ENCODE measurements around the gene KDM5B.
A peak's percentile ranks its signal among the peaks of the same experiment; 100 is the strongest.
"Not testable (repeated sequence)": the region's sequence is repeated elsewhere in the genome, so short reads cannot be mapped to it uniquely, and the experiment has no call there.

Gene KDM5B

DNA sequence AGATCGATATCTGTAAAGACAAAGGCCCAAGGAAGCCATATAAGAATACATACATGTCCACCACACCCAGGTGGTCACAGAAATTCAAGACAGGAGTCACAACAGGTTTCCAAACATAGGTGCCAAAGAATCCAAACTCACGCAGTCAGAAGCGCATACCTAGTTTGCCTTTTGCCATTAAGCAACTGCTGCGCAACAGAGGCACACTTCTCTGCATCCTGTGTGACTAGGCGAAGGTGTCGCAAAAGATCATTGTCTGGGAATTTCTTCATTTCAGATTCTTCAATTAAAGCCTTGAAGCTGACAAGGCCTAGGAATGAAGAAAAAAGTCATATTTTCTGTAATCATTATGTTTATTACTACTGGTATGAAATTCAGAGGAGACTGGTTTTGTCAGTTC, 65.7 kb downstream of the KDM5B start:
- H3K27ac Mint-ChIP-seq, result no peak overlapping the region

DNA sequence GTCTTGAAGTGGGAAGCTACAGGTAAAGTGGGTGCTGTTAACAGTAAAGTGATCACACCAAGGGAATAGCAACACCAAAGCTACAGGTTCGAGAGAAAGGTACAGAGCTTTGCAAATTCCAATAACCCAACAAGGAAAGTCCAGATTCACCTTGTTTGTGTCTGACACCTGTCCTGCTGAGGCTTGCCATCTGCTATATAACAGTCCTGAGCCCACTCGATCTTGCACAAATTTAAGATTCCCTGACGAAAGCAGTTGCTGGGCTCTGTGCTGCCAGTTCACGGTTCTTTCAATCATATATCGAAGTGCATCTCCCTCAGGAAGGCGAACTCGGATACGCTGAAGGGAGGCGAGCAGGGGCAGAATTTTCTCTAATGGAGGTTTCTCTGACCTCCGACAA, 75.0 kb downstream of the KDM5B start:
- H3K27me3 Mint-ChIP-seq, result no peaks in the 10 kb centered on the region
- H3K4me3 Mint-ChIP-seq, result no peak overlapping the region
- no peak for ATAC-seq (replicated peaks)
- DNase-seq, result no peak
- no peaks in the 10 kb centered on the region for H3K9me3 Mint-ChIP-seq
- H3K27ac Mint-ChIP-seq, result no peak overlapping the region
- peaks cover 41 to 66% of the 10 kb centered on the region in 2 donors for H3K36me3 Mint-ChIP-seq
- H3K4me1 Mint-ChIP-seq, result peaks cover 6 to 7% of the 10 kb centered on the region in 2 donors

More for the DNA sequence above, 65.7 kb downstream of the KDM5B start:
- ATAC-seq (replicated peaks) (no peak), DNase-seq (no peak)
- Mint-ChIP-seq H3K9me3 (peaks cover 5% of the 10 kb centered on the region in 2 donors), H3K27me3 (no peaks in the 10 kb centered on the region), H3K4me3 (no peak overlapping the region), H3K36me3 (peaks cover 46 to 65% of the 10 kb centered on the region in 2 donors), H3K4me1 (no peaks in the 10 kb centered on the region)

DNA sequence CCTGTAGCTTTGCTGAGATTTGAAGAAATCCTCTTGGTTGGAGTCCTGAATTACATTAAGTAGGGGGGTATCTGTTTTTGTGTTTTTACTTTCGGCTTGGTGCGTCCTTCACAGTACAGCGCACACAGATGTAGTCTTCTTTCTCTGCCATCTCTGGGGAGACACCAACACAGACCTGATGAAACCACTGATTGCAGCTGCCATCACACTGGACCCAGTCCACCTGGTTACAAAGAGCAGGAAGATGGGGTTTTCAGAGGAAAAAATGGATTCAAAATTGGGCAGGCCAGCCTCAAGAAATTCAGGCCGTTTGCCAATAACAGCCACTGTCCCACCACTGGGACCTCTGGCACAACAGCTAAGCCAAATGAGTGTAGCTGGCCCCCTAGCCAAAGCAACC, 79.3 kb downstream of the KDM5B start:
- Mint-ChIP-seq H3K27me3 (no peaks in the 10 kb centered on the region), H3K9me3 (no peaks in the 10 kb centered on the region), H3K4me3 (no peak overlapping the region), H3K36me3 (peaks cover 40 to 64% of the 10 kb centered on the region in 2 donors), H3K4me1 (peaks cover 7 to 8% of the 10 kb centered on the region in 2 donors), H3K27ac (no peak overlapping the region)
- DNase-seq, result no peak
- ATAC-seq (replicated peaks), result peak; percentile 62 to 66

DNA sequence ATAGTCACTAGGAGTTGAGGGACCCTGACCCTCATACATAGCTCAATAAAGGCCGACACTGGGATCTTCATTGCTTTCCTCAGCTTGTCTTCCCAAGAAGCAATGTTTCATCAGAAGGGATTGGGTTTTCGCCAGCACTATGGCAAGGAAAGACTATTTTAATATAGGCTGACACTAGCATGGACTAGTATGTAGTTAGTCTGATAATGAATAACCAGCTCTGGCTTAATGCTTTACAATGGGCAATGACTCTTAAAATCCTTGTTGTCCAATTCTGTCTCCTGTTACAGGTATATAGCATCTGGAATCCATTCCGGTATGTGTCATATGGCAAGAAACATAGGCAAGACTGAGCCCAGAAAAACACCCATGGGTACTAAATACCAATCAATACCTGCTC, 82.7 kb downstream of the KDM5B start:
- Mint-ChIP-seq H3K4me1 (peaks cover 7 to 8% of the 10 kb centered on the region in 2 donors), H3K27ac (no peak overlapping the region), H3K27me3 (no peaks in the 10 kb centered on the region), H3K36me3 (peaks cover 24 to 41% of the 10 kb centered on the region in 2 donors), H3K9me3 (no peaks in the 10 kb centered on the region), H3K4me3 (no peak overlapping the region)
- DNase-seq (no peak), ATAC-seq (replicated peaks) (no peak)

DNA sequence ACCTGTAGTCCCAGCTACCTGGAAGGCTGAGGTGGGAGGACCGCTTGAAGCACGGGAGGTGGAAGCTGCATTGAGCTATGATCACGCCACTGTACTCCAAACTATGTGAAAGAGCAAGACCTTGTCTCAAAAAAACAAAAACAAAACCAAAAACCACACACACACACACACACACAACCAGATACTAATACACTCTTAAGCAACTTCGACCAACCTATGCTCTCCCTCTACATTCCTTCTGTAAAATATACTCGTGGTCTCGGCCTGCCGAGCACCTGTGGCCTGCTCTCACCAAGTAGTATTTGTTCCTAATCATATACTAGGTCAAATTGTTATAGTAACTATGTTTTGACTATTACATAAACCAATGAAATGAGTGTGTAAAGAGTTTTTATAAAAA, 84.5 kb downstream of the KDM5B start:
- DNase-seq, result no peak
- H3K9me3 Mint-ChIP-seq, result no peaks in the 10 kb centered on the region
- H3K27ac Mint-ChIP-seq, result no peak overlapping the region
- H3K36me3 Mint-ChIP-seq, result peaks cover 10 to 23% of the 10 kb centered on the region in 2 donors
- H3K27me3 Mint-ChIP-seq, result peaks cover 0 to under 1% of the 10 kb centered on the region in 2 donors
- H3K4me3 Mint-ChIP-seq, result no peak overlapping the region
- no peak for ATAC-seq (replicated peaks)
- H3K4me1 Mint-ChIP-seq, result peaks cover 1 to 6% of the 10 kb centered on the region in 2 donors

DNA sequence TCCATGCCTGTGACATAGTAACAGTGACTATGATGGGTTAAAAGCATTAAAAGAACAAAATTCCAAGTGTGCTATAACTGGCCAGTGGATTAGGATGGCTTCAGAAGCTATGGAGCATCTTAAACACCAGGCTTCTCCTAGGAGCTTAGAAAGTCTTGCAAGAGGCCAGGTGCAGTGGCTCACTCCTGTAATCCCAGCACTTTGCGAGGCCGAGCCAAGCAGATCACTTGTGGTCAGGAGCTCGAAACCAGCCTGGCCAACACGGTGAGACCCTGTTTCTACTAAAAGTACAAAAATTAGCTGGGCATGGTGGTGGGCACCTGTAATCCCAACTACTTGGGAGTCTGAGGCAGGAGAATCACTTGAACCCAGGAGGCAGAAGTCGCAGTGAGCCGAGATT, 85.2 kb downstream of the KDM5B start:
- H3K27ac Mint-ChIP-seq; H3K27me3 Mint-ChIP-seq; ATAC-seq (replicated peaks); H3K4me1 Mint-ChIP-seq; H3K4me3 Mint-ChIP-seq; DNase-seq; H3K9me3 Mint-ChIP-seq: not testable (repeated sequence)
- H3K36me3 Mint-ChIP-seq, result peaks cover 8 to 19% of the 10 kb centered on the region in 2 donors

DNA sequence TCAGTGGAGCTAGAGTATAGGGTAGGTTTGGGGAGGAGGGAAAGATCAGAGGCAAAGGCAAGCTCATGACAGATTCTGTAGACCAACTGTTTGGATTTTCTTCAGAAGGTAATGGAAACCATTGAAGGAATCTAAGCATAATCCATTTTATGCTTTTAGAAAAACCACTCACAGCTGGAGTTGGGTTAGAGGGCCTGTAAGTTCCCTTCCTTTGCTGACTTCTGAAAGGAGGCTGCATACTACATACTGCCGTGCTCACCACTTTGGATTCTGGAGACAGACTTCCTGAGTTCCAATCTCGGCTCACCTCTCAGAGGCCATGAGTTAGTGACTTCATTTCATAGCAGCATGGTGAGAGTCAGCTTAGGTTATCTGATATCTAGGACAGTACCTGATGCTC, 91.6 kb downstream of the KDM5B start:
- ATAC-seq (replicated peaks) (no peak), DNase-seq (no peak)
- H3K36me3 Mint-ChIP-seq, result no peaks in the 10 kb centered on the region
- peaks cover 32% of the 10 kb centered on the region in 2 donors for H3K27me3 Mint-ChIP-seq
- no peak overlapping the region for H3K4me3 Mint-ChIP-seq
- H3K9me3 Mint-ChIP-seq, result no peaks in the 10 kb centered on the region
- peaks cover 0 to 6% of the 10 kb centered on the region in 2 donors for H3K4me1 Mint-ChIP-seq
- no peak overlapping the region for H3K27ac Mint-ChIP-seq

DNA sequence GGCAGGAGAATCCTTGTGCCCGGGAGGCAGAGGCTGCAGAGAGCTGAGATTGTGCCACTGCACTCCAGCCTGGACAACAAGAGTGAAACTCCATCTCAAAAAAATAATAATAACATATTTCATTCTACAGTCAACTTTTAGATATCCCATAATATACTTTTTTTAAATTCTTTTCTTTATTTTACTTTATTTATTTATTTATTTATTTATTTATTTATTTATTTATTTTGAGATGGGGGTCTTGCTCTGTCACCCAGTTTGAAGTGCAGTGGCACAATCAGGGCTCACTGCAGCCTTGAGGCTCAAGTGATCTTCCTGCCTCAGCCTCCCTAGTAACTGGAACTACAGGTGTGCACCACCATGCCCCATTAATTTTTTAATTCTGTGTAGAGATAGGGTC, 94.0 kb downstream of the KDM5B start:
- H3K9me3 Mint-ChIP-seq; H3K27ac Mint-ChIP-seq; ATAC-seq (replicated peaks); H3K4me3 Mint-ChIP-seq; H3K36me3 Mint-ChIP-seq; DNase-seq: not testable (repeated sequence)
- Mint-ChIP-seq H3K27me3 (peaks cover 53 to 56% of the 10 kb centered on the region in 2 donors), H3K4me1 (peaks cover 7 to 10% of the 10 kb centered on the region in 2 donors)

DNA sequence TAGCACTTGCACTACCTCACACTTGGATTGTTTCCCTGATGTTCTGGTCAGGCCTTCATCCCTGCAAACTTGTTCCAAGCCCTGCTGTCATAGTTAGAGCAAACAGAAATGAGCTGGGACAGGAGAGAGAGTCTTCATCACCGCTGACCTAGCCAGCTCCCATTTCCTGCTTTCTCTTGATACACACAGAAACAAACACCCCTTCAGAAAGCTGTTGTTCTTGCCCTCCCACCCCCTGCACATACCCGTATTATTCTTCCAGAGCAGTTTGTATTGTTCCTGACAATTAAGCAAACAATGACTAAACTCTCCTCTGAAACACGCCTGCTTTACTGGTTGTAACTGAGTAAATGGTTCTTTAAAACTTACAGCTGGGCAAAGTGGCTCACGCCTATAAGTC, 95.1 kb downstream of the KDM5B start:
- no peaks in the 10 kb centered on the region for H3K36me3 Mint-ChIP-seq
- ATAC-seq (replicated peaks) (no peak), DNase-seq (no peak)
- peaks cover 60 to 64% of the 10 kb centered on the region in 2 donors for H3K27me3 Mint-ChIP-seq
- peaks cover 9 to 13% of the 10 kb centered on the region in 2 donors for H3K4me1 Mint-ChIP-seq
- no peak overlapping the region for H3K27ac Mint-ChIP-seq
- H3K4me3 Mint-ChIP-seq, result no peak overlapping the region
- no peaks in the 10 kb centered on the region for H3K9me3 Mint-ChIP-seq

DNA sequence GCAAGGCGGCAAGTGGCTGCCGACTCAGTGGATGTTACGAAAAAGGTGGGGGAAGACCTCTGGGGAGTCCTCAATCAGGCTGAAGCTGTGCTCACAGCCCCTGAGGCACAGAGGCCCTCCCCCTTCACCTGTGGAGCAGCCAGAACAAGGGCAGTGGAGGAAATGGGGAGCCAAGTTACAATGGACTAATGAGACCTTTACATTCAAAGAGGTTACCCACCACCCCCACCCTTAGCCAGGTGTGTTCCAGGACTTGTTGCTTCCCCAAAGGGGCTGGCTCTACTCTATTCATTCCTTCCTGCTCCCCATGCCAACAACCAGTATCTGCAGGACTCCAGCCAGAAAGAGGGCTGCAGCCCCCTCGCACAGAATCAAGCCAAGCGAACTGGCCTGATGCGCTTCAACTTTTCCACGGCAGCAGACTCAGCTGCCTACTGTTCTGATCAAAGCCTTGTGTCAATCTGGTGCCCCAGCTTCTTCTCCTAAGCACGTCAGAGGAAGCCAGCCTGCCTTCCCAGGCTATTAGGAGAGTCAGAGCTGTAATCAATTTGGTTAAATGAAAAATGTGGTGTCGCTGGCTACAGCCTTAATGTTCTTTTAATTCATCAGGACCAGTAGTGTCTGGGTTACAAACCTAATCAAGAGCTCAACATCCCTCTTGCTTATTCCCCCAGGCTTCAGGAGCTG, 96.1 kb downstream of the KDM5B start:
- Mint-ChIP-seq H3K9me3 (no peaks in the 10 kb centered on the region), H3K4me1 (peaks cover 9 to 13% of the 10 kb centered on the region in 2 donors), H3K27me3 (peaks cover 71 to 72% of the 10 kb centered on the region in 2 donors), H3K36me3 (no peaks in the 10 kb centered on the region), H3K27ac (no peak overlapping the region), H3K4me3 (no peak overlapping the region)
- DNase-seq, result no peak
- ATAC-seq (replicated peaks), result no peak

DNA sequence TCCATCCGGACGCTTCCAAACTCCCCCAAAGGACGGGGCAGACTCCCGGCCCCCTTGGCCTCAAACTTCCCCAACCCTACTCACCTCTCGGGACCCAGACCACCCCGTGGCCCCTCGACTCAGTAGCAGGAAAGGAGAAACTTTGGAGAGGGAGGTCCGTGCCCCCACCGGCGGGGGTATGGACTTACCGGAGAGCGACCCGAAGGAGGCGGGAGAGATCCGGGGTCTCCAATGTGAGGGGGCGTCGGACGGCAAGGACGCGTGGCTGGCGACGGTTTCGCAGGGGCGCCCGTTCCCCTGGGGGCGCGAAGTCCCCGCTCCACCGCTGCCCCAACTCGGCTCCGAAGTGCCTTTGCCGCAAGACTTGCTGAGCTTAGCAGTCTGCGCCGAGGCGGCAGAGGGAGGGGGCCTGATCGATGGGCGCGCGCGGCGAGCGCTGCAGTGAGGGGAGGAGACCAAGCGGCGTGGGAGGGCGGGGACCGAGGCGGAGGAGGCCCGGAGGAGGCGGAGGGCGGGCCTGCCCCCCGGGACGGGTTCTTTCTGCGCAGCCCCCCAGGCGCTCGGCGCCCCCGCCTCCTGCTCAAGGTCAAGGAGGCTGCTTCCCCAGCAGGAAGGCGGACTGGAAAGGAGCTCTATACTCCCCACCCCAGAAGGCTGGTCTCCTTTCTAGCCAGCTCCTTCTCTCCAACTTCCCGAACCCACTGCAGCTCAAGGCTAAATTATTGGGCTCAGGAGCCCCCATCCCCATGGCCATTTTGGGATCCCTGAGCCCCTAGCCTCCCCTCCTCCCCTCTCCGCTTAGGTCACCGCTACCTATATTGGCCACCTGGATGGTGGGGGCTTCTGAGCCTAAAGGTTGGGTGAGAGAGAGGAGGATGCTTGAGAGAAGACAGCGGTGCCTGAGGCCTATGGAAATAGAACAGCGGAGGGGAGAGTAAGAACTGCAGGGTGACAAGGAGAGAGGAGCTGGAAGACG, 97.9 kb downstream of the KDM5B start, which contains the start of gene SYT2:
TSS of gene SYT2 (minus strand) at position 385 of the 976 bp plus-strand sequence. CDS start 104,682 bp downstream, outside the sequence.
- no peak for DNase-seq
- peaks cover 78 to 81% of the 10 kb centered on the region in 2 donors for H3K27me3 Mint-ChIP-seq
- H3K27ac Mint-ChIP-seq, result peak within 1 kb of the TSS; percentile 38
- peaks cover 9 to 13% of the 10 kb centered on the region in 2 donors for H3K4me1 Mint-ChIP-seq
- peak; percentile 62 to 67 for ATAC-seq (replicated peaks)
- peak within 1 kb of the TSS; percentile 45 to 55 for H3K4me3 Mint-ChIP-seq
- H3K9me3 Mint-ChIP-seq, result no peaks in the 10 kb centered on the region
- no peaks in the 10 kb centered on the region for H3K36me3 Mint-ChIP-seq

DNA sequence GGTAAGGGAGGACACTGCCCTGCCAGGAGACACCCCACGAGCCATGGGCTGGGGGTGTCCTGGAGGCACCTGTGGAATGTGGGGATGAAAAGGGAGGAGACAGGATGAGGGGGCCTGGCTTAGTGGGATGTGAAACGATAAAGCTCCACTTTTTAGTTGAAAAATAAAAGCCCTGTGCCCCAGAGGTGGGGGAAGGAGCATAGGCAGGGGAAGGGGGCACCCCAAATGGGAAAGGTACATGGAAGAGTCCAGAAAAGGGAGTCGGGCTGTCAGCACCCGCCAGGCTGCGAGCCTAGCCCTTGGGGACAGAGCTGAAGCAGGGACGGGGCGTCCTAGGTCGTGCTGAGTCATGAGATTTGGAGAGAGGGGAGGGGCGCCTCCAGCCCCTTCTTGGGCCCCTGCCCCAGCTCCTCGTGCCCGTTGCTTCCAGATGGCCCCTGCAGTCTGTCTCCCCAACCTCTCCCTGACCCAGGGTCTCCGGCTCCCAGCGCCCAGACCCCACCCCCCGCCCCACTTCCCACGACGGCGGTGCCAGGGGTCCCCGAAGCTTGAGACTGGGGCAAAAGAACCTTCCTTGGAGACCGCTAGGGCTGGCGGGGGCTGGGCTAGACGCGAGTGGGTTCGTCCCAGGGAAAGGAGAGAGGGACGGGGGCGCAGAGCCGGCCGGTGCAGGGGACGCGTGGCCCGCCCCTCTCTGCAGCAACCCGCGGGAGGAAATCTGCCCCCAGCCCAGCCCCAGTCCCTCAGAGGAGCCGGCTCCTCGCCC, 98.8 kb downstream of the KDM5B start:
- ATAC-seq (replicated peaks) (no peak), DNase-seq (no peak)
- Mint-ChIP-seq H3K36me3 (no peaks in the 10 kb centered on the region), H3K27me3 (peaks cover 72 to 85% of the 10 kb centered on the region in 2 donors), H3K4me1 (peaks cover 9 to 13% of the 10 kb centered on the region in 2 donors), H3K4me3 (peak overlapping the region; percentile 39 to 55), H3K9me3 (no peaks in the 10 kb centered on the region), H3K27ac (peak overlapping the region; percentile 38)

DNA sequence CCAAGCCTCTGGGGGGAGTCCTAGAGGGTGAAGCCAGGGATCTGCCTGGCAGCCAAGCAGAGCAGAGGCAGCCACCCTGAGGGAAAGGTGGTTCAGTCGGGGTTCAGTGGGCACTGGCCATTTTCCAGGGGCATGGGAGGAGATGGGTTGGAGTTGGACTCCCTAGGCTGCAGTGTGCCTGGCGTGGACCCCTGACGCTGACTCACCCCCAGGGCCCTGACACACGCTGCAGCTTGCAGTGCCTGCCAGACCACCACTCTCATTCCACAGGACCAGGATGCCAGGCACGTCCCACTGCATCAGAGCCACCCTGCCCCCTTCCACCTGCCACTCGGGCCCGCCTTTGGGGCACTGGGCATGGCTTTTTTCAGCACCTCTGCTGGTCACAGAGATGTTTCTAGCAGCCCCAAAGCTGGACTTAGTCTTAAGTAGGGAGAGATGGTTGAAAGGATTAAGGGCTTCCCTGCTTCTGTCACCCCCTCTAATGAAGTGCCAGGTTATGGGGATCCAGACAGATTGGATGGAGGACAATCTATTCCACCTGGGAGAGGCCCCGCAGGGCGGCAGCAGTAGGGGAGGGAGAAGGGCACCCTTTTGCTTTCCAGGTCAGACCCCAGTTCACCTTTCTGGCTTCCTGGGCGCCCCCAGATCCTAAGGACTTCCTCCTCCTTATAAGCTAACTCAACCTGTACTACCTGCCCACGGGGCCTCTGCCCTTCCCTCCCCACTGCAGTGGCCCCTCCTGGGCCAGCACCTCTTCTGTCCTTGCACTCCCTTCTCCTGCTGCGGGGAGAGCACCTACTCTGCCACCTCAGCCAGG, 99.6 kb downstream of the KDM5B start:
- DNase-seq, result no peak
- H3K27me3 Mint-ChIP-seq, result peaks cover 72 to 87% of the 10 kb centered on the region in 2 donors
- peak overlapping the region; percentile 38 for H3K27ac Mint-ChIP-seq
- H3K4me3 Mint-ChIP-seq, result peak overlapping the region in 1 of 2 donors; percentile 39
- H3K9me3 Mint-ChIP-seq, result no peaks in the 10 kb centered on the region
- H3K4me1 Mint-ChIP-seq, result peaks cover 9 to 13% of the 10 kb centered on the region in 2 donors
- H3K36me3 Mint-ChIP-seq, result no peaks in the 10 kb centered on the region
- ATAC-seq (replicated peaks), result no peak
